GM23248 (cell line): ENCODE data around the gene CEMIP2.

Source experiments
- EZH2 ChIP-seq: fragments of 200-600 bp; sonication (generic); IDR thresholded peaks from 2 replicates; pipeline ENCODE4 v1.6.1; 2018; ENCODE audit warnings: antibody characterized with exemption, mild to moderate bottlenecking; ENCODE audit not compliant: insufficient read depth, poor library complexity, severe bottlenecking
- EZH2phosphoT487 ChIP-seq: fragments of 200-600 bp; sonication (generic); IDR thresholded peaks from 2 replicates; pipeline ENCODE4 v1.6.1; 2018; ENCODE audit warnings: antibody characterized with exemption, moderate library complexity, mild to moderate bottlenecking, low read depth; ENCODE audit not compliant: insufficient read depth

DNA sequence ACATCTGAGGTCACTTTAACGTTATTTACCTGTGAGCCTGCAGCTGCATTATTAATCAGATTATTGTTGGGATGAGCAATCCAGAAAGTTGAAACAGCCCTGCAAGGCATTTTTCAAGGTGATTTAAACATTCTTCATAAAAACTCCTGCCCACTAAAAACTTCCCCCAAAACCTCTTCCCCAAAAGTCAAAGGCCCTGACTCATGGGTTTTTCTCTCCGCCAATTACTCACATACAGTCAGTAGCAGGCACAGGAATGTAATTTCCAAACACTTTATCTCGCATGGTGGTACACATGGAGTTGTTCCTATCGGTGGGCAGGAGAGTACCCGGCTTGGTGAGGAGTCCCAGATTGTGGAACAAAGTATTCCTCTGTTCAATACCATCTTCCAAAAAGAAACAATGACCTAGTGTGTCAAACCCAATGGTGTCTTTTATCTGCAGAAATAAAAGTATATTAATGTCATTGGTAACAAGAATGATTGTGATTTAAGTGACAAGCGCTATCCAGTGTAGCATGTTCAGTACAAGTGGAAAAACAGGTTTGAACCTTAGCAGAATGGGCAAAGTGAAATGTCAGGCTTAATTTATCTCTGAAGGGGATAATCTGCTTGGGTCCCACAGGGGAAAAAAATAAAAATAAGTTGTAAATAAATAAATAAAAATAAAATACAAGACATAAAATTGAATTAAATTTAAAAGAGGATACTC, 38.3 kb downstream of the CEMIP2 start:
- TF ChIP-seq EZH2 (no peak), EZH2phosphoT487 (no peak)
